CD14-positive monocyte (primary cell): ENCODE measurements around the gene TSHZ1. TPM values are rescaled to one million over a fixed set of nuclear protein-coding genes. Genes with fewer than 3 reads are reported as not detected.

Experiments used
- DNase-seq, 3 donors: peaks; one replicate each; pipeline ENCODE4 v3.0.0-alpha.2; 2011 to 2022
- H2AFZ ChIP-seq: 2 replicates; pipeline ENCODE4 v1.6.0; 2012; ENCODE audit warnings: mild to moderate bottlenecking, low read depth, low read length, inconsistent platforms; ENCODE audit not compliant: insufficient read depth, poor library complexity, severe bottlenecking
- H3K27ac ChIP-seq, 2 donors: 1 replicate in 1 of 2; 2 replicates in 1 of 2; pipeline ENCODE4 v1.5.1; 2012 to 2013; ENCODE audit warnings: low read length in 2 of 2, control low read depth in 1 of 2, inconsistent platforms in 1 of 2, low read depth in 1 of 2, mild to moderate bottlenecking in 1 of 2
- H3K27me3 ChIP-seq, 2 donors: one replicate each; pipeline versions ENCODE4 v1.6.0 to v1.6.1; 2011 to 2013; ENCODE audit warnings: low read length in 2 of 2; ENCODE audit not compliant: control insufficient read depth in 2 of 2, insufficient read depth in 2 of 2
- H3K36me3 ChIP-seq, 2 donors: replicated peaks in 1 of 2; 1 replicate in 1 of 2; 2 replicates in 1 of 2; pipeline versions ENCODE4 v1.5.1 to v1.6.1; 2012 to 2013; ENCODE audit warnings: low read length in 2 of 2, control low read depth in 1 of 2, inconsistent platforms in 1 of 2, mild to moderate bottlenecking in 1 of 2; ENCODE audit not compliant: insufficient read depth in 2 of 2, control insufficient read depth in 1 of 2
- H3K4me1 ChIP-seq, 2 donors: 1 replicate in 1 of 2; 2 replicates in 1 of 2; pipeline versions ENCODE4 v1.5.1 to v1.6.1; 2012 to 2013; ENCODE audit warnings: low read length in 2 of 2, control low read depth in 1 of 2, inconsistent platforms in 1 of 2, mild to moderate bottlenecking in 1 of 2, moderate library complexity in 1 of 2; ENCODE audit not compliant: insufficient read depth in 2 of 2, control insufficient read depth in 1 of 2
- H3K4me2 ChIP-seq: replicated peaks from 2 replicates; pipeline ENCODE3; 2012; ENCODE audit warnings: low read length, moderate library complexity, mild to moderate bottlenecking; ENCODE audit not compliant: poor library complexity, severe bottlenecking; ENCODE audit errors: extremely low read depth
- H3K4me3 ChIP-seq, 3 experiments: fragments of 200-600 bp in 1 of 3; sonication (generic) in 1 of 3; replicated peaks in 1 of 3; 1 replicate in 2 of 3; 2 replicates in 1 of 3; pipeline ENCODE4 v1.5.1; 2011 to 2013; ENCODE audit warnings: low read length in 3 of 3, mild to moderate bottlenecking in 3 of 3, control low read depth in 2 of 3, low read depth in 2 of 3, inconsistent platforms in 1 of 3, moderate library complexity in 1 of 3
- H3K79me2 ChIP-seq: 2 replicates; pipeline ENCODE4 v1.6.0; 2012; ENCODE audit warnings: mild to moderate bottlenecking, control low read depth, inconsistent platforms, low read length, moderate library complexity; ENCODE audit not compliant: insufficient read depth
- H3K9ac ChIP-seq: 2 replicates; pipeline ENCODE4 v1.6.0; 2017; ENCODE audit warnings: low read length, mild to moderate bottlenecking; ENCODE audit not compliant: insufficient read depth, poor library complexity, severe bottlenecking
- H3K9me3 ChIP-seq, 2 donors: replicated peaks in 1 of 2; 1 replicate in 1 of 2; 2 replicates in 1 of 2; pipeline versions ENCODE4 v1.5.1 to v1.6.1; 2012 to 2013; ENCODE audit warnings: low read length in 2 of 2, control low read depth in 1 of 2; ENCODE audit not compliant: control insufficient read depth in 1 of 2, insufficient read depth in 1 of 2
- H4K20me1 ChIP-seq: 2 replicates; pipeline ENCODE4 v1.6.0; 2012; ENCODE audit warnings: mild to moderate bottlenecking, low read length, control low read depth, moderate library complexity; ENCODE audit not compliant: insufficient read depth
- H3K27ac Mint-ChIP-seq, 7 donors: one replicate each; pipeline ENCODE4 v1.8.0; 2020; ENCODE audit warnings: mild to moderate bottlenecking in 7 of 7, mixed read lengths in 7 of 7, moderate library complexity in 6 of 7, inconsistent platforms in 2 of 7
- H3K27me3 Mint-ChIP-seq, 3 donors: one replicate each; pipeline ENCODE4 v1.8.0; 2021 to 2022; ENCODE audit warnings: low read depth in 3 of 3, mild to moderate bottlenecking in 3 of 3, mixed read lengths in 3 of 3, moderate library complexity in 3 of 3, inconsistent platforms in 1 of 3
- H3K36me3 Mint-ChIP-seq, 2 donors: one replicate each; pipeline ENCODE4 v1.8.0; 2020; ENCODE audit warnings: mixed read lengths in 2 of 2, inconsistent platforms in 1 of 2, mild to moderate bottlenecking in 1 of 2
- H3K4me1 Mint-ChIP-seq: one replicate; pipeline ENCODE4 v1.8.0; 2020; ENCODE audit warnings: mild to moderate bottlenecking, mixed read lengths
- H3K4me3 Mint-ChIP-seq, 2 donors: one replicate each; pipeline ENCODE4 v1.8.0; 2020; ENCODE audit warnings: mild to moderate bottlenecking in 2 of 2, mixed read lengths in 2 of 2, moderate library complexity in 1 of 2
- H3K9me3 Mint-ChIP-seq, 7 donors: one replicate each; pipeline ENCODE4 v1.8.0; 2020 to 2022; ENCODE audit warnings: mixed read lengths in 7 of 7, mild to moderate bottlenecking in 6 of 7, moderate library complexity in 6 of 7, inconsistent platforms in 2 of 7
- CTCF ChIP-seq: fragments of 200-600 bp; IDR thresholded peaks from one replicate; pipeline ENCODE4 v1.8.0; 2022; ENCODE audit warnings: antibody characterized with exemption, mild to moderate bottlenecking
- WGBS: methylation state at CpG from one replicate; pipeline ENCODE4 v1.1.5; 2013; ENCODE audit warnings: missing lambda C conversion rate; ENCODE audit not compliant: insufficient coverage; 5-methylcytosine and 5-hydroxymethylcytosine counted together
- intact Hi-C, 2 donors: fragments of 100-400 bp; cut with micrococcal nuclease; formaldehyde crosslinking; loops; one replicate each; pipeline versions ENCODE4 v1.15.0 to v1.15.1; 2023
- polyA plus RNA-seq, 3 donors: library from polyadenylated mRNA; depleted of rRNA in 1 of 3; unstranded in 2 of 3; stranded (reverse) in 1 of 3; fragments of 300-500 nt in 2 of 3; fragments of >200 nt in 1 of 3; fragmentation: Illumina TruSeq in 2 of 3; gene quantifications; 1 replicate in 2 of 3; 2 replicates in 1 of 3; pipeline ENCODE4 v1.2.3, GENCODE V29; 2012 to 2021

TSHZ1 gene
- polyA plus RNA-seq, 3 donors = 0.76 to 3.3 (median 1.4) TPM

GRCh38 chr18:75252136-75252535, 41.5 kb downstream of the TSHZ1 start:
- H3K9me3 Mint-ChIP-seq = peaks cover 0 to 3% (median 0%) of the 10 kb centered on the region in 7 donors
- intact Hi-C loops = no loop called here

GRCh38 chr18:75253043-75253442, 42.4 kb downstream of the TSHZ1 start:
- TF ChIP-seq CTCF = no peak
- Histone ChIP-seq H2AFZ (no peak overlapping the region), H3K36me3 (no peaks in the 10 kb centered on the region), H3K4me2 (no peak overlapping the region), H3K4me3 (no peak overlapping the region), H3K9ac (no peak overlapping the region), H4K20me1 (peaks cover 34% of the 10 kb centered on the region), H3K4me1 (peaks cover 11 to 25% of the 10 kb centered on the region in 2 donors), H3K79me2 (peaks cover 45% of the 10 kb centered on the region), H3K27me3 (no peaks in the 10 kb centered on the region), H3K27ac (no peak overlapping the region), H3K9me3 (peaks cover 0 to 4% of the 10 kb centered on the region in 2 donors)
- Mint-ChIP-seq H3K27me3 (no peaks in the 10 kb centered on the region), H3K27ac (no peak overlapping the region), H3K36me3 (no peaks in the 10 kb centered on the region), H3K9me3 (peaks cover 0 to 3% (median 0%) of the 10 kb centered on the region in 7 donors), H3K4me3 (no peak overlapping the region), H3K4me1 (peaks cover 26% of the 10 kb centered on the region)
- intact Hi-C loops = no loop called here
- no peak for DNase-seq
- no CpG with 5 or more reads among the region's 1 CpG for WGBS

More at GRCh38 chr18:75252136-75252535, 41.5 kb downstream of the TSHZ1 start:
- Histone ChIP-seq H3K79me2 (peaks cover 44% of the 10 kb centered on the region), H3K4me2 (no peak overlapping the region), H2AFZ (no peak overlapping the region), H3K36me3 (no peaks in the 10 kb centered on the region), H3K9me3 (peaks cover 0 to 4% of the 10 kb centered on the region in 2 donors), H3K9ac (no peak overlapping the region), H3K4me1 (peaks cover 14 to 31% of the 10 kb centered on the region in 2 donors), H3K27me3 (no peaks in the 10 kb centered on the region), H4K20me1 (peaks cover 28% of the 10 kb centered on the region), H3K27ac (no peak overlapping the region), H3K4me3 (no peak overlapping the region)
- H3K36me3 Mint-ChIP-seq = no peaks in the 10 kb centered on the region
- H3K27ac Mint-ChIP-seq = peak overlapping the region in 1 of 7 donors; percentile 3
- H3K4me3 Mint-ChIP-seq = no peak overlapping the region
- no peaks in the 10 kb centered on the region for H3K27me3 Mint-ChIP-seq
- peaks cover 31% of the 10 kb centered on the region for H3K4me1 Mint-ChIP-seq
- 94% methylated on average over 2 of the region's 2 CpGs for WGBS
- TF ChIP-seq CTCF = no peak
- DNase-seq = no peak
